CMK (cell line): ENCODE results near the gene ZFP14.

Experiments used
- DNase-seq: peaks from one replicate; pipeline ENCODE4 v3.0.0-alpha.2; 2010; ENCODE audit warnings: low read depth

Gene ZFP14

DNA sequence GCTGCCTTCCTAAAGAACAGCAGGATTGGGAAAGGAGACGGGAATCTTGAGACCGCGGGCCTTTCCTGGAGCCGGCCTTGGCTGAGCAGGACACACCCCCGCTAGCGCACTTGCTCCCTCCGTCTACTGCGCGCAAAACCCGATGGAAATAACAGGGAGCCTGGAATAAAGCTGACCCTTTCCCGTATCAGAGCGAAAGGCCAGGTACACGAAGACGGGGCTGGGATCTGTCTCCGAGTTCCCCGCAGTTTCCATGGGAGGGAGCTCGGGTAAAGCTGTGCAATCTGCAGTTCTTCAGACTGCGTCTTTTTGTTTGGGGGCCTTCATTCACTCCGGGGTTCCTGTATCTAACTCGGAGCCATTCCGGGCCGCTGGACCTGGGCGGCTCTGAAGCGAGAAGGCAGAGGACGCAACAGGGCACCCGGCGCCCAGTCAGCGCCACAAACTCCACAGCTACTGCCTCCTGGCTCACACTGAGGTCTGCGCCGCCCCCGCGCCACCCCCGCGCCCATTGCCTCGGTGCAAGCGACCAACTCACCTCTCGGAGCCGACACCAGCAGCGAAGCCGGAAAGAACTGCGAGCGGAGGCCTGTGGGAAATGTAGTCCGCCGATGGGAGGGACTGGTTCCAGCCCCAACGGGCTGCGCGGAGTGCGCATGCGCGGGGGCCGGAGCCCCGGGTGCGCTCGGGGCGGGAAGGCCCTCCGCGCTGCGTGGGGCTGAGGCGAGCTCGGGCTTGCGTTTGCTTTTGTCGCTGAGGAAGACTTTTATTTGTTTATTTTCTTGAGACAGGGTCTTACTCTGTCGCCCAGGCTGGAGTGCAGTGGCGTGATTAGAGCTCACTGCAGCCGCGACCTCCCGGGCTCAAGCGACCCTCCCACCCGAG is at the start of gene ZFP14:
ZFP14 (minus strand) TSS at position 577 of the 885 bp plus-strand sequence. CDS start 11,309 bp downstream, outside the sequence.
- peak; percentile 86 for DNase-seq

DNA sequence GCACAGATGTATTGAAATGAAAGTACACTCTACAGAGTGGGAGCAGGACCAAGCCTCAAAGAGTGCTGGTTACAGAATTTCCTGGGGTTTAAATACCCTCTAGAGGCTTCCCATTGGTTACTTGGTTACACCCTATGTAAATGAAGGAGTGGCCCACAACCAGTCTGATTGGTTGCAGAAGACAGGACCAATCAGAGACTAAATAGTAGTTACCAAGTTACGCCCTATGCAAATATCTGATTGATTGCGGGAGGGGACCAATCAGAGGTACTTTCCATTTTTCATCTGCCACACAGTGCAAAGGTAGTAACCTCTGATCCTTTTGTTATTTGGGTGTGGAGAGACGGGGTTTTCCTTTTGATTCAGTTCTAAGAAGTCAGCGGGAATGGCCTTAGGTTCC is 44.9 kb upstream of the ZFP14 start:
- no peak for DNase-seq

DNA sequence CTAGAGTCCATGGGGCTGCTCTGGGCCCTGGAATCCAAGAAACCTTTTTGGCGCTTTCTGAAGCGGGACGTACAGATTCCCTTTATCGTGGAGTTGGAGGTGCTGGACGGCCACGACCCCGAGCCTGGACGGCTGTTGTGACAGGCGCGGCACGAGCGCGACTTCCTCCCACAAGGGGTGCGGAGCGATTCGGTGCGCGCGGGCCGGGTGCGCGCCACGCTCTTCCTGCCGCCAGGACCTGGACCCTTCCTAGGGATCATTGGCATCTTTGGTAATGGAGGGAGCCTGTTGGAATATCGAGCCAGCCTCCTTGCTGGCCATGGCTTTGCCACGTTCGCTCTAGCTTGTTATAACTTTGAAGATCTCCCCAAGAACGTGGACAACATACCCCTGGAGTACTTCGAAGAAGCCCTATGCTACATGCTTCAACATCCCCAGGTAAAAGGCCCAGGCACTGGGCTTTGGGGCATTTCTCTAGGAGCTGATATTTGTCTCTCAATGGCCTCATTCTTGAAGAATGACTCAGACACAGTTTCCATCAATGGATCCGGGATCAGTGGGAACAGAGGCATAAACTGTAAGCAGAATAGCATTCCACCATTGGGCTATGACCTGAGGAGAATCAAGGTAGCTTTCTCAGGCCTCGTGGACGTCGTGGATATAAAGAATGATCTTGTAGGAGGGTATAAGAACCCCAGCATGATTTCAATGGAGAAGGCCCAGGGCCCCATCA is 42.9 kb upstream of the ZFP14 start:
- DNase-seq, result no peak

GRCh38 chr19:36420961-36421748 is 42.2 kb upstream of the ZFP14 start:
- DNase-seq, result no peak

GRCh38 chr19:36418287-36419001 is 39.4 kb upstream of the ZFP14 start, which contains the start of gene ZFP82:
Gene ZFP82 (minus strand): TSS chr19:36418644. CDS start chr19:36409789, 8,855 bp downstream.
- DNase-seq, result peak; percentile 69

GRCh38 chr19:36417752-36418286 is 38.8 kb upstream of the ZFP14 start:
- no peak for DNase-seq

DNA sequence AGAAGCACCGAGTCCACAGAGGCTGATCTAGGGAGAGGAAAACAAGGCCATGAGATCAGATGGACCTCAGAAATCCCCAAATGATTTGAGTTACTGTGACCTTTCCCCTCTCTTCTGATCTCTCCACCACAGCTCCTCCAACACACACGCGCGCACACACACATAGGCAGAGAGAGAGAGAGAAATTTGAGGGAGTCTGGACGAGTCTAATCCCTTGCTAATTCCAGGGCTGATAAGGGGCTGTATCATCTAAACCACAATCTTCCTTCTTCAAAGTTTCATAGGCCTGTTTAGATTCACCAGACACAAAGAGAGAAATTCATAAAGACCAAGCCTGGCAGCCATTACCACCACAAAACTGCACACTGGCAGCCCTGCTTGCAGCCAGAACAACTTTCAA is 30.8 kb upstream of the ZFP14 start:
- no peak for DNase-seq

DNA sequence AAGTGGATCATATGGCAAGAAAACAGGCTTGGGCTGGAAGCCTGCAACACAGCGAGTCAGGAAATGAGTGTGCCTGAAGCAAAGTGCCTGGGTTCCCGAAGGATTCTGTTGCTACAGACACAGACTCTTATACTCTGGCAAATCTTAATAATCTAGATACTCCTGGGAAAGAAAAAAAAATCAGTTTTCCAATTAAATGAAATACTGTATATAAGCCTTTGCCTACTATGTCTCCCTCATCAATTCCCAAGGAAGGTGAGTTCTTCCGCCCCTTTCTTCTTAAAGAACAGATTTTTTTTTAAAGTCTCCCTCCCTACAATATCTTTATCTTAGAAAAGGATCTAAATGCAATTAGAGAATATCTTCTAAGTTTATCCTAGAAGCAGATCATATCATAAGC is 29.1 kb upstream of the ZFP14 start:
- DNase-seq, result no peak

GRCh38 chr19:36404498-36404897 is 25.5 kb upstream of the ZFP14 start:
- no peak for DNase-seq

- DNase-seq, result no peak
These were observed 22.5 kb upstream of the ZFP14 start for GRCh38 chr19:36401475-36401874.

DNA sequence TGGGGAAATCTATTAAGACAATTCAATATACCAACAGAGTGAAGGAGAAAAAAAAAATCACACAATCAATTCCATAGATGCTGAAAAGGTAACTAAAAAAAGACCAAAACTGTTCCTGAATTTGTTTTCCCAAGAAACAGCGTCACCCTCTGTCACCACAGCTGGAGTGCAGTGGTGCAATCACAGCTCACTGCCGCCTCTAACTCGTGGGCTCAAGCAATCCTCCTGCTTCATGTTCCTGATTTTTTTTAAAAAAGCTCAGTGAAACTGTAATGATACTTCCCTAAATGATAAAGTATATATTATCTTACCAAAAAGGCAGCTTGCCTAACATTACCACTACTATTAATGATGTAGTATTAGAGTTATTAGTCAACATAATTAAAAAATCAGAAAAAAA is 19.6 kb upstream of the ZFP14 start:
- no peak for DNase-seq

DNA sequence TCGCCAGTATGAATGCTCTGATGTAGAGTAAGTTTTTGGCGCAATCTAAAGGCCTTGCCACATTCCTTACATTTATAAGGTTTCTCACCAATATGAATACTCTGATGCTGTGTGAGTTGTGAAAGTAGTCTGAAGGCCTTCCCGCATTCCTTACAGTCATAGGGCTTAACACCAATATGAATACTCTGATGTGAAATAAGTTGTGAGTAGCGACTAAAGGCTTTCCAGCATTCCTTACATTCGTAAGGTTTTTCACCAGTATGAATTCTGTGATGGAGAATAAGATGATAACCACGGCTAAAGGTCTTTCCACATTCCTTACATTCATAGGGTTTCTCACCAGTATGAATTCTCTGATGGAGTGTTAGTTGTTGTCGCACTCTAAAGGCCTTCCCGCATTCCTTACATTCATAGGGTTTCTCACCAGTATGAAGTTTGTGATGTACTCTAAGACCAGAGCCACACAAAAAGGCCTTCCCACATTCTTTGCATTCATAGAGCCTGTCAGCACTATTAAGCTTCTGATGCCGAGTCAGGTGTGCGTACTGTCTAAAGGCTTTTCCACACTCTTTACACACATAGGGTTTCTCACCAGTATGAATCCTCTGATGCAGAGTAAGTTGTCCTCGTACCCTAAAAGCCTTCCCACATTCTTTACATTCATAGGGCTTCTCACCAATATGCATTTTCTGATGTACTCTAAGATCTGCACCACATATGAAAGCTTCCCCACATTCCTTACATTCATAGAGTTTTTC is 14.1 kb upstream of the ZFP14 start:
- no peak for DNase-seq

DNA sequence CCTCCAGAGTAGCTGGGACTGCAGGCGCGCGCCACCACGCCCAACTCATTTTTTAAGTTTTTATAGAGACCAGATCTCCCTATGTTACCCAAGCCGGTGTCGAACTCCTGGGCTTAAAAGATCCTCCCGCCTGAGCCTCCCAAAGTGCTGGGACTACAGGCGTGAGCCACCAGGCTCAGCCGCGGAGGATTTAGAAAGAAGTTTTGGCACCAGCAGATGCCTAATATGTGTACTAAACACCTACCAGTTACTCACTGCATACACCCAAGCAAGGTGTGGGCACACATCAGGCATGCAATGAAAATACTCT is 464 bp upstream of the ZFP14 start:
- DNase-seq, result no peak

DNA sequence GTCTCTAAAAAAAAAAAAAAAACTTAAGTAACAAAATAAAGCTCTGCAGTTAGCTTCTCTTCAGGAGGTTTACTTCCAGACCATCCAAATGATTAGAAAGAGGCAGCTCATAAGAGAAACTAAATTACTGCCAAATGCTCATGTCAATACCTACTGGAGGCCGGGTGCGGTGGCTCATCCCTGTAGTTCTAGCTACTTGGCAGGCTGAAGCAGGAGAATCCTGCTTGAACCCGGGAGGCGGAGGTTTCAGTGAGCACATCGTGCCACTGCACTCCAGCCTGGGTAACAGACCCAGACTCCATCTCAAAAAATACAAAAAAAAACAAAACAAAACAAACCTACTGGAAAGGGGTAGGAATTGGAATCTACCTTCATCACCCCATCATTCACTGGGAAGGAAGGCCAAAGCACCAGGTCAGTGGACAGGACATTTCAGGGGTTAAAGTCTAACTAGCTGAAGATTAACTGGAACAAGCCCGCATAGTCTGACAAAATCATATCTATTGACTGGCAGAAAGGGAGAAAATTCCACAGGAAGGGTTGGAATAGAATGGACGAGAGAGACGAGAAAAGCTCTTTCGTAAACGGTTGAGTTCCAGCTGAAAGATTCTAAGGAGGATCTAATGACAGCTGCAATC is 1.3 kb downstream of the ZFP14 start:
- no peak for DNase-seq

- no peak for DNase-seq
These were observed 5.3 kb downstream of the ZFP14 start for GRCh38 chr19:36373638-36374156.

DNA sequence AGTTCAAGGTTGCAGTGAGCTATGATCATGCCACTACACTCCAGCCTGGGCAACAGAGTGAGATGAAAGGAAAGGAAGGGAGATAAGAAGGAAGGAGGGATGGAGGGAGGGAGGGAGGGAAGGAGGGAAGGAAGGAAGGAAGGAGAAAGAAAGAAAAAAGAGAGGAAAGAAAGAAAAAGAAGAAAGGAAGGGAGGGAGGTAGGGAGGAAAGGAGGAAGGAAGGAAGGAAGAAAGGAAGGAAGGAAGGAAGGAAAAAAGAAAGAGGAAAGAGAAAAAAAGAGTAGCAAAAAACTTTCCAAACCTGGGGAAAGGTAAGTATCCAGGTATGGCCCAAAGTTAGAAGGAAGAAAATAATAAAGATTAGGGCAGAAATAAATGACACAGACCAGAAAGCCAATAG is 7.1 kb downstream of the ZFP14 start:
- no peak for DNase-seq

- no peak for DNase-seq
These were observed 15.2 kb downstream of the ZFP14 start for GRCh38 chr19:36363845-36364244.

- no peak for DNase-seq
These were observed 38.1 kb downstream of the ZFP14 start for GRCh38 chr19:36340786-36341372.

GRCh38 chr19:36331353-36332228 is 47.4 kb downstream of the ZFP14 start:
- no peak for DNase-seq
